ENCODE measurements around the gene SLC38A10. TPM values are rescaled to one million over a fixed set of nuclear protein-coding genes. Genes with fewer than 3 reads are reported as not detected.

The SLC38A10 gene
- total and polyA plus RNA-seq, 2 of the 13 experiments (the other 11 are each of a cell fraction or from before 2014, with no cell fraction given), result 23.4 to 55.8 TPM

DNA sequence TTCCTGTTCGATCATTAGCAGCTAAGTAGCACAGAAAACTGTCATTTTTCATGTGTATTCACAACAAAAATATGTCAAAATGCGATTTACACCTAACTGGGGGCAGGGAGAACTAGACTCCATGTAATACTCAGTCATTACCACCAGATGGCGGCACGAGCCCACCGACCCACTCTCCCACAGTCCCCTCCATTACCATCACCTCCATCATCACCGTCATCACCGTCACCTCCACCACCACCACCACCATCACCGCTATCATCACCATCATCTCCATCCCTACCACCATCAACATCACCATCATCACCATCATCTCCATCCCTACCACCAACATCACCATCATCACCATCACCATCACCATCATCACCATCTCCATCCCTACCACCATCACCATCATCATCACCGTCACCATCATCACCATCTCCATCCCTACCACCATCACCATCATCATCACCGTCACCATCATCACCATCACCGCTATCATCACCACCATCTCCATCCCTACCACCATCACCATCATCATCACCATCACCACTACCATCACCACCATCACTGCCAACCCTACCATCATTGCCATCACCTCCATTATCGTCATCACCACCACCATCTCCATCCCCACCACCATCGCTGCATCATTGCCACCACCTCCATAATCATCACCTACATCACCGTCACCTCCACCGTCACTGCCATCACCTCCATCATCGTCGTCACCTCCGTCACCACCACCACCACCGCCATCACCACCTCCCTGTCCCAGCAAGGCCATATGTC lies 41.6 kb downstream of the SLC38A10 start (continued):
- TF ChIP-seq, protein P1, sequence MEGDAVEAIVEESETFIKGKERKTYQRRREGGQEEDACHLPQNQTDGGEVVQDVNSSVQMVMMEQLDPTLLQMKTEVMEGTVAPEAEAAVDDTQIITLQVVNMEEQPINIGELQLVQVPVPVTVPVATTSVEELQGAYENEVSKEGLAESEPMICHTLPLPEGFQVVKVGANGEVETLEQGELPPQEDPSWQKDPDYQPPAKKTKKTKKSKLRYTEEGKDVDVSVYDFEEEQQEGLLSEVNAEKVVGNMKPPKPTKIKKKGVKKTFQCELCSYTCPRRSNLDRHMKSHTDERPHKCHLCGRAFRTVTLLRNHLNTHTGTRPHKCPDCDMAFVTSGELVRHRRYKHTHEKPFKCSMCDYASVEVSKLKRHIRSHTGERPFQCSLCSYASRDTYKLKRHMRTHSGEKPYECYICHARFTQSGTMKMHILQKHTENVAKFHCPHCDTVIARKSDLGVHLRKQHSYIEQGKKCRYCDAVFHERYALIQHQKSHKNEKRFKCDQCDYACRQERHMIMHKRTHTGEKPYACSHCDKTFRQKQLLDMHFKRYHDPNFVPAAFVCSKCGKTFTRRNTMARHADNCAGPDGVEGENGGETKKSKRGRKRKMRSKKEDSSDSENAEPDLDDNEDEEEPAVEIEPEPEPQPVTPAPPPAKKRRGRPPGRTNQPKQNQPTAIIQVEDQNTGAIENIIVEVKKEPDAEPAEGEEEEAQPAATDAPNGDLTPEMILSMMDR (CRISPR knock-in tag; IDR thresholded peaks at IDR 0.05), result peak; percentile 94
- TF ChIP-seq ZNF550 (CRISPR knock-in tag; IDR thresholded peaks at IDR 0.05; ENCODE audit: borderline replicate concordance) (peak; percentile 92; the same call in 1 of the 2 replicates), ZNF350 (CRISPR knock-in tag; IDR thresholded peaks at IDR 0.05; ENCODE audit: borderline replicate concordance, low read depth) (0 out of 2 replicates have a peak, but pooled peaks have one; percentile 12), HOXA7 (CRISPR knock-in tag; IDR thresholded peaks at IDR 0.05) (peak; percentile 77; the same call in 1 of the 2 replicates), ZFP37 (CRISPR knock-in tag; IDR thresholded peaks at IDR 0.05; ENCODE audit: borderline replicate concordance) (0 out of 2 replicates have a peak, but pooled peaks have one; percentile 68), STAG1 (CRISPR knock-in tag; IDR thresholded peaks at IDR 0.05) (peak; percentile 97), IKZF1 (IDR thresholded peaks at IDR 0.05) (peak; percentile 91), SMC3 (IDR thresholded peaks at IDR 0.05; ENCODE audit: low read length) (peak; percentile 92), HMG20B (CRISPR knock-in tag; conservative IDR thresholded peaks at IDR 0.05) (no peak), ZNF296 (CRISPR knock-in tag; conservative IDR thresholded peaks at IDR 0.05) (0 out of 2 replicates have a peak, but pooled peaks have one; percentile 52), NONO (IDR thresholded peaks at IDR 0.05) (no peak; the same call in 1 of the 2 replicates), NONO (CRISPR knock-in tag; conservative IDR thresholded peaks at IDR 0.05) (peak; percentile 51; the same call in 1 of the 2 replicates), TBP (CRISPR knock-in tag; IDR thresholded peaks at IDR 0.05) (no peak), MXI1 (IDR thresholded peaks at IDR 0.05; ENCODE audit: borderline replicate concordance, low read depth, low read length) (0 out of 3 replicates have a peak, but pooled peaks have one; percentile 10), RAD21 (CRISPR knock-in tag; IDR thresholded peaks at IDR 0.05) (peak; percentile 85), ZNF7 (CRISPR knock-in tag; IDR thresholded peaks at IDR 0.05) (no peak), MTF1 (CRISPR knock-in tag; IDR thresholded peaks at IDR 0.05) (no peak), REL (CRISPR knock-in tag; conservative IDR thresholded peaks at IDR 0.05) (0 out of 2 replicates have a peak, but pooled peaks have one; percentile 56)
- TF ChIP-seq, protein P2, sequence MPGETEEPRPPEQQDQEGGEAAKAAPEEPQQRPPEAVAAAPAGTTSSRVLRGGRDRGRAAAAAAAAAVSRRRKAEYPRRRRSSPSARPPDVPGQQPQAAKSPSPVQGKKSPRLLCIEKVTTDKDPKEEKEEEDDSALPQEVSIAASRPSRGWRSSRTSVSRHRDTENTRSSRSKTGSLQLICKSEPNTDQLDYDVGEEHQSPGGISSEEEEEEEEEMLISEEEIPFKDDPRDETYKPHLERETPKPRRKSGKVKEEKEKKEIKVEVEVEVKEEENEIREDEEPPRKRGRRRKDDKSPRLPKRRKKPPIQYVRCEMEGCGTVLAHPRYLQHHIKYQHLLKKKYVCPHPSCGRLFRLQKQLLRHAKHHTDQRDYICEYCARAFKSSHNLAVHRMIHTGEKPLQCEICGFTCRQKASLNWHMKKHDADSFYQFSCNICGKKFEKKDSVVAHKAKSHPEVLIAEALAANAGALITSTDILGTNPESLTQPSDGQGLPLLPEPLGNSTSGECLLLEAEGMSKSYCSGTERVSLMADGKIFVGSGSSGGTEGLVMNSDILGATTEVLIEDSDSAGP (CRISPR knock-in tag; IDR thresholded peaks at IDR 0.05; ENCODE audit: borderline replicate concordance), result no peak
- TF ChIP-seq, protein P3, sequence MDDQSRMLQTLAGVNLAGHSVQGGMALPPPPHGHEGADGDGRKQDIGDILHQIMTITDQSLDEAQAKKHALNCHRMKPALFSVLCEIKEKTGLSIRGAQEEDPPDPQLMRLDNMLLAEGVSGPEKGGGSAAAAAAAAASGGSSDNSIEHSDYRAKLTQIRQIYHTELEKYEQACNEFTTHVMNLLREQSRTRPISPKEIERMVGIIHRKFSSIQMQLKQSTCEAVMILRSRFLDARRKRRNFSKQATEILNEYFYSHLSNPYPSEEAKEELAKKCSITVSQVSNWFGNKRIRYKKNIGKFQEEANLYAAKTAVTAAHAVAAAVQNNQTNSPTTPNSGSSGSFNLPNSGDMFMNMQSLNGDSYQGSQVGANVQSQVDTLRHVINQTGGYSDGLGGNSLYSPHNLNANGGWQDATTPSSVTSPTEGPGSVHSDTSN (CRISPR knock-in tag; IDR thresholded peaks at IDR 0.05; ENCODE audit: borderline replicate concordance), result no peak
- TF ChIP-seq, protein P4, sequence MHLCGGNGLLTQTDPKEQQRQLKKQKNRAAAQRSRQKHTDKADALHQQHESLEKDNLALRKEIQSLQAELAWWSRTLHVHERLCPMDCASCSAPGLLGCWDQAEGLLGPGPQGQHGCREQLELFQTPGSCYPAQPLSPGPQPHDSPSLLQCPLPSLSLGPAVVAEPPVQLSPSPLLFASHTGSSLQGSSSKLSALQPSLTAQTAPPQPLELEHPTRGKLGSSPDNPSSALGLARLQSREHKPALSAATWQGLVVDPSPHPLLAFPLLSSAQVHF (CRISPR knock-in tag; IDR thresholded peaks at IDR 0.05), result 0 out of 2 replicates have a peak, but pooled peaks have one; percentile 26
- TF ChIP-seq, protein P5, sequence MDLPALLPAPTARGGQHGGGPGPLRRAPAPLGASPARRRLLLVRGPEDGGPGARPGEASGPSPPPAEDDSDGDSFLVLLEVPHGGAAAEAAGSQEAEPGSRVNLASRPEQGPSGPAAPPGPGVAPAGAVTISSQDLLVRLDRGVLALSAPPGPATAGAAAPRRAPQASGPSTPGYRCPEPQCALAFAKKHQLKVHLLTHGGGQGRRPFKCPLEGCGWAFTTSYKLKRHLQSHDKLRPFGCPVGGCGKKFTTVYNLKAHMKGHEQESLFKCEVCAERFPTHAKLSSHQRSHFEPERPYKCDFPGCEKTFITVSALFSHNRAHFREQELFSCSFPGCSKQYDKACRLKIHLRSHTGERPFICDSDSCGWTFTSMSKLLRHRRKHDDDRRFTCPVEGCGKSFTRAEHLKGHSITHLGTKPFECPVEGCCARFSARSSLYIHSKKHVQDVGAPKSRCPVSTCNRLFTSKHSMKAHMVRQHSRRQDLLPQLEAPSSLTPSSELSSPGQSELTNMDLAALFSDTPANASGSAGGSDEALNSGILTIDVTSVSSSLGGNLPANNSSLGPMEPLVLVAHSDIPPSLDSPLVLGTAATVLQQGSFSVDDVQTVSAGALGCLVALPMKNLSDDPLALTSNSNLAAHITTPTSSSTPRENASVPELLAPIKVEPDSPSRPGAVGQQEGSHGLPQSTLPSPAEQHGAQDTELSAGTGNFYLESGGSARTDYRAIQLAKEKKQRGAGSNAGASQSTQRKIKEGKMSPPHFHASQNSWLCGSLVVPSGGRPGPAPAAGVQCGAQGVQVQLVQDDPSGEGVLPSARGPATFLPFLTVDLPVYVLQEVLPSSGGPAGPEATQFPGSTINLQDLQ (CRISPR knock-in tag; IDR thresholded peaks at IDR 0.05), result 0 out of 2 replicates have a peak, but pooled peaks have one; percentile 77

Measured in HepG2 (cell line).